ENCODE measurements around the gene AKR1E2. TPM values are rescaled to one million over a fixed set of nuclear protein-coding genes. Genes with fewer than 3 reads are reported as not detected.
A peak's percentile ranks its signal among the peaks of the same experiment; 100 is the strongest.

Gene AKR1E2
- total RNA-seq, 1 experiment from 2014 or later: 1.2 TPM

- Histone ChIP-seq H3K36me3 (no peaks in the 10 kb centered on the region), H3K4me3 (no peak overlapping the region), H3K9me3 (no peaks in the 10 kb centered on the region), H3K27me3 (no peaks in the 10 kb centered on the region)
- DNase-seq: peak; percentile 73
These were observed 23.7 kb downstream of the AKR1E2 start for GRCh38 chr10:4849555-4850242.

- DNase-seq: no peak
- H3K36me3 ChIP-seq: no peaks in the 10 kb centered on the region
- H3K9me3 ChIP-seq: no peaks in the 10 kb centered on the region
- no peak overlapping the region for H3K4me3 ChIP-seq
- no peaks in the 10 kb centered on the region for H3K27me3 ChIP-seq
These were observed 24.4 kb downstream of the AKR1E2 start for GRCh38 chr10:4850397-4850796.

- no peaks in the 10 kb centered on the region for H3K27me3 ChIP-seq
- no peak overlapping the region for H3K4me3 ChIP-seq
- DNase-seq: no peak
- H3K36me3 ChIP-seq: no peaks in the 10 kb centered on the region
- no peaks in the 10 kb centered on the region for H3K9me3 ChIP-seq
These were observed 25.2 kb downstream of the AKR1E2 start for GRCh38 chr10:4851176-4851575.

- no peaks in the 10 kb centered on the region for H3K9me3 ChIP-seq
- DNase-seq: no peak
- no peak overlapping the region for H3K4me3 ChIP-seq
- no peaks in the 10 kb centered on the region for H3K36me3 ChIP-seq
- no peaks in the 10 kb centered on the region for H3K27me3 ChIP-seq
These were observed 25.8 kb downstream of the AKR1E2 start for GRCh38 chr10:4851846-4852245.

- no peaks in the 10 kb centered on the region for H3K27me3 ChIP-seq
- H3K9me3 ChIP-seq: peaks cover 5% of the 10 kb centered on the region
- no peaks in the 10 kb centered on the region for H3K36me3 ChIP-seq
- no peak overlapping the region for H3K4me3 ChIP-seq
- DNase-seq: no peak
These were observed 40.1 kb downstream of the AKR1E2 start for GRCh38 chr10:4865945-4866661.

GRCh38 chr10:4867109-4867519 lies 41.1 kb downstream of the AKR1E2 start:
- no peak overlapping the region for H3K4me3 ChIP-seq
- H3K27me3 ChIP-seq: no peaks in the 10 kb centered on the region
- peaks cover 5% of the 10 kb centered on the region for H3K9me3 ChIP-seq
- H3K36me3 ChIP-seq: no peaks in the 10 kb centered on the region
- DNase-seq: no peak

- no peak overlapping the region for H3K4me3 ChIP-seq
- peak; percentile 8 for DNase-seq
- H3K36me3 ChIP-seq: no peaks in the 10 kb centered on the region
- no peaks in the 10 kb centered on the region for H3K27me3 ChIP-seq
- H3K9me3 ChIP-seq: peaks cover 5% of the 10 kb centered on the region; the same call in 1 of the 2 replicates
These were observed 41.7 kb downstream of the AKR1E2 start for GRCh38 chr10:4867520-4868356.

- no peak for DNase-seq
These were observed 42.3 kb downstream of the AKR1E2 start for GRCh38 chr10:4868357-4868657.

GRCh38 chr10:4882704-4883078 lies 56.7 kb downstream of the AKR1E2 start:
- no peaks in the 10 kb centered on the region for H3K9me3 ChIP-seq
- no peak overlapping the region for H3K4me3 ChIP-seq
- no peaks in the 10 kb centered on the region for H3K27me3 ChIP-seq
- H3K36me3 ChIP-seq: no peaks in the 10 kb centered on the region
- no peak for DNase-seq

More at GRCh38 chr10:4868357-4868657, 42.3 kb downstream of the AKR1E2 start:
- H3K27me3 ChIP-seq: no peaks in the 10 kb centered on the region
- H3K36me3 ChIP-seq: no peaks in the 10 kb centered on the region
- H3K4me3 ChIP-seq: no peak overlapping the region
- H3K9me3 ChIP-seq: peaks cover 5% of the 10 kb centered on the region; the same call in 1 of the 2 replicates

GRCh38 chr10:4883079-4883739 lies 57.2 kb downstream of the AKR1E2 start:
- no peaks in the 10 kb centered on the region for H3K9me3 ChIP-seq
- no peak overlapping the region for H3K4me3 ChIP-seq
- H3K27me3 ChIP-seq: no peaks in the 10 kb centered on the region
- peak; percentile 50 for DNase-seq
- H3K36me3 ChIP-seq: no peaks in the 10 kb centered on the region

- H3K4me3 ChIP-seq: no peak overlapping the region
- no peaks in the 10 kb centered on the region for H3K36me3 ChIP-seq
- no peak for DNase-seq
- H3K9me3 ChIP-seq: no peaks in the 10 kb centered on the region
- H3K27me3 ChIP-seq: no peaks in the 10 kb centered on the region
These were observed 59.2 kb downstream of the AKR1E2 start for GRCh38 chr10:4885162-4885561.

GRCh38 chr10:4887501-4887900 lies 61.5 kb downstream of the AKR1E2 start:
- Histone ChIP-seq H3K36me3 (no peaks in the 10 kb centered on the region), H3K27me3 (no peaks in the 10 kb centered on the region), H3K9me3 (no peaks in the 10 kb centered on the region), H3K4me3 (no peak overlapping the region)
- DNase-seq: no peak

GRCh38 chr10:4888236-4888635 lies 62.2 kb downstream of the AKR1E2 start:
- Histone ChIP-seq H3K9me3 (no peaks in the 10 kb centered on the region), H3K4me3 (no peak overlapping the region), H3K27me3 (no peaks in the 10 kb centered on the region), H3K36me3 (no peaks in the 10 kb centered on the region)
- no peak for DNase-seq

GRCh38 chr10:4889959-4890358 lies 64.0 kb downstream of the AKR1E2 start:
- DNase-seq: no peak
- Histone ChIP-seq H3K36me3 (no peaks in the 10 kb centered on the region), H3K4me3 (no peak overlapping the region), H3K27me3 (no peaks in the 10 kb centered on the region), H3K9me3 (no peaks in the 10 kb centered on the region)

GRCh38 chr10:4892681-4893080 lies 66.7 kb downstream of the AKR1E2 start:
- H3K36me3 ChIP-seq: no peaks in the 10 kb centered on the region
- no peak overlapping the region for H3K4me3 ChIP-seq
- no peaks in the 10 kb centered on the region for H3K27me3 ChIP-seq
- DNase-seq: no peak
- H3K9me3 ChIP-seq: no peaks in the 10 kb centered on the region

- no peak for DNase-seq
- Histone ChIP-seq H3K36me3 (no peaks in the 10 kb centered on the region), H3K9me3 (no peaks in the 10 kb centered on the region), H3K27me3 (no peaks in the 10 kb centered on the region), H3K4me3 (no peak overlapping the region)
These were observed 68.3 kb downstream of the AKR1E2 start for GRCh38 chr10:4894335-4894734.
